ENCODE measurements around the gene DPYSL3.

- TF ChIP-seq CTCF (IDR thresholded peaks at IDR 0.05) (peak; percentile 30), EZH2 (IDR thresholded peaks at IDR 0.05) (no peak), EZH2phosphoT487 (IDR thresholded peaks at IDR 0.05) (no peak)
These were observed 163.8 kb downstream of the DPYSL3 start for GRCh38 chr5:147346006-147346561.

Measured in neural progenitor cell (in vitro differentiated cells).